PC-9 (cell line): Measurements from ENCODE around the gene RBMS1. TPM values are rescaled to one million over a fixed set of nuclear protein-coding genes. Genes with fewer than 3 reads are reported as not detected.
A peak's percentile ranks its signal among the peaks of the same experiment; 100 is the strongest.

Experiments used
- BruUV-seq: library from RNA; stranded (reverse); fragments of 400-500 nt; replicated peaks from 2 replicates; lab custom pipeline; 2021; lab: Mats Ljungman, UMichigan
- CTCF ChIA-PET: fragments of 300-600 bp; sonication (Branson Sonifier 250); formaldehyde crosslinking; loops from one replicate; lab custom pipeline; 2022; ENCODE audit warnings: antibody characterized with exemption; lab: Charles Lee
- POLR2A ChIA-PET: fragments of 300-600 bp; sonication (Branson Sonifier 250); formaldehyde crosslinking; loops from one replicate; lab custom pipeline; 2022; ENCODE audit warnings: antibody characterized with exemption; ENCODE audit not compliant: unreplicated experiment; lab: Charles Lee
- DNase-seq, 2 experiments: peaks; one replicate each; pipeline versions ENCODE4 v3.0.0 to v3.0.0-alpha.2; 2015 to 2022; ENCODE audit warnings: mixed read lengths in 1 of 2
- H2AFZ ChIP-seq: fragments of 200-600 bp; sonication (generic); 2 replicates; pipeline ENCODE4 v1.8.1; 2017; ENCODE audit warnings: antibody characterized with exemption
- H3F3A ChIP-seq: fragments of 200-600 bp; sonication (generic); 2 replicates; pipeline ENCODE4 v1.8.1; 2017; ENCODE audit warnings: antibody characterized with exemption, mild to moderate bottlenecking, low read depth; ENCODE audit not compliant: insufficient read depth
- H3K27ac ChIP-seq: fragments of 200-600 bp; sonication (generic); 2 replicates; pipeline ENCODE4 v1.6.1; 2016; ENCODE audit warnings: mixed run types
- H3K27me3 ChIP-seq: fragments of 200-600 bp; sonication (generic); 2 replicates; pipeline ENCODE4 v1.6.1; 2016; ENCODE audit warnings: low read depth, mixed run types; ENCODE audit not compliant: insufficient read depth
- H3K36me3 ChIP-seq: fragments of 200-600 bp; sonication (generic); 2 replicates; pipeline ENCODE4 v1.6.1; 2016; ENCODE audit warnings: low read depth, mixed run types
- H3K4me1 ChIP-seq: fragments of 200-600 bp; sonication (generic); replicated peaks from 2 replicates; pipeline ENCODE4 v1.6.1; 2016; ENCODE audit warnings: mixed run types; ENCODE audit not compliant: insufficient read depth
- H3K4me2 ChIP-seq: fragments of 200-600 bp; sonication (generic); 2 replicates; pipeline ENCODE4 v1.6.1; 2017; ENCODE audit warnings: mixed run types
- H3K4me3 ChIP-seq: fragments of 200-600 bp; sonication (generic); 2 replicates; pipeline ENCODE4 v1.6.1; 2016; ENCODE audit warnings: mixed run types
- H3K79me2 ChIP-seq: fragments of 200-600 bp; sonication (generic); 2 replicates; pipeline ENCODE4 v1.6.1; 2017; ENCODE audit warnings: low read depth, mixed run types
- H3K9me2 ChIP-seq: fragments of 200-600 bp; sonication (generic); 2 replicates; pipeline ENCODE4 v1.8.1; 2017; ENCODE audit warnings: mild to moderate bottlenecking; ENCODE audit not compliant: insufficient read depth
- H3K9me3 ChIP-seq: fragments of 200-600 bp; sonication (generic); 2 replicates; pipeline ENCODE4 v1.8.1; 2016; ENCODE audit warnings: low read depth; ENCODE audit not compliant: insufficient read depth
- H4K20me1 ChIP-seq: fragments of 200-600 bp; sonication (generic); 2 replicates; pipeline ENCODE4 v1.8.1; 2017; ENCODE audit not compliant: insufficient read depth
- EZH2 ChIP-seq: fragments of 200-600 bp; sonication (generic); IDR thresholded peaks from 2 replicates; pipeline ENCODE4 v1.8.0; 2017; ENCODE audit warnings: antibody characterized with exemption, low read depth
- intact Hi-C: fragments of 100-400 bp; cut with micrococcal nuclease; formaldehyde crosslinking; loops from one replicate; pipeline ENCODE4 v1.10.0; 2022; ENCODE audit not compliant: unreplicated experiment
- total RNA-seq: library from RNA; stranded (reverse); gene quantifications from 2 replicates; pipeline ENCODE4 v1.2.3, GENCODE V29; 2021
- TF ChIP-seq, protein P1 (sequence below): fragments of 200-600 bp; sonication (generic); conservative IDR thresholded peaks from 2 replicates; pipeline ENCODE4 v1.6.1; 2017; ENCODE audit warnings: mixed run types, antibody characterized with exemption, mild to moderate bottlenecking, moderate library complexity

RBMS1 gene
- total RNA-seq, 1 experiment from 2014 or later = 65.1 TPM

- no peak overlapping the region for H2AFZ ChIP-seq
These were observed 267.2 kb downstream of the RBMS1 start for GRCh38 chr2:160226367-160226766.

GRCh38 chr2:160225722-160226121 is 267.9 kb downstream of the RBMS1 start:
- TF ChIP-seq, protein P1, sequence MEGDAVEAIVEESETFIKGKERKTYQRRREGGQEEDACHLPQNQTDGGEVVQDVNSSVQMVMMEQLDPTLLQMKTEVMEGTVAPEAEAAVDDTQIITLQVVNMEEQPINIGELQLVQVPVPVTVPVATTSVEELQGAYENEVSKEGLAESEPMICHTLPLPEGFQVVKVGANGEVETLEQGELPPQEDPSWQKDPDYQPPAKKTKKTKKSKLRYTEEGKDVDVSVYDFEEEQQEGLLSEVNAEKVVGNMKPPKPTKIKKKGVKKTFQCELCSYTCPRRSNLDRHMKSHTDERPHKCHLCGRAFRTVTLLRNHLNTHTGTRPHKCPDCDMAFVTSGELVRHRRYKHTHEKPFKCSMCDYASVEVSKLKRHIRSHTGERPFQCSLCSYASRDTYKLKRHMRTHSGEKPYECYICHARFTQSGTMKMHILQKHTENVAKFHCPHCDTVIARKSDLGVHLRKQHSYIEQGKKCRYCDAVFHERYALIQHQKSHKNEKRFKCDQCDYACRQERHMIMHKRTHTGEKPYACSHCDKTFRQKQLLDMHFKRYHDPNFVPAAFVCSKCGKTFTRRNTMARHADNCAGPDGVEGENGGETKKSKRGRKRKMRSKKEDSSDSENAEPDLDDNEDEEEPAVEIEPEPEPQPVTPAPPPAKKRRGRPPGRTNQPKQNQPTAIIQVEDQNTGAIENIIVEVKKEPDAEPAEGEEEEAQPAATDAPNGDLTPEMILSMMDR = no peak
- TF ChIP-seq EZH2 = no peak
- ChIA-PET POLR2A (interaction anchor here (0.7 kb wide), 1 partner anchor 25 kb away, joined by 4 read pairs; no protein-coding TSS in a partner anchor), CTCF (no interaction called here)
- Histone ChIP-seq H4K20me1 (no peaks in the 10 kb centered on the region), H3K9me2 (no peaks in the 10 kb centered on the region), H3K9me3 (no peaks in the 10 kb centered on the region), H3K36me3 (no peaks in the 10 kb centered on the region), H3K4me1 (peaks cover 99% of the 10 kb centered on the region), H2AFZ (no peak overlapping the region), H3K27ac (peak overlapping the region; percentile 100), H3K4me3 (no peak overlapping the region), H3K4me2 (peak overlapping the region; percentile 70; the same call in 1 of the 2 replicates), H3F3A (peaks cover 74% of the 10 kb centered on the region), H3K79me2 (0 out of 2 replicates have a peak, but pooled peaks cover 4% of the 10 kb centered on the region), H3K27me3 (no peaks in the 10 kb centered on the region)
- peak; percentile 42 to 89 for DNase-seq
- no TSS peak for BruUV-seq
- intact Hi-C loops = no loop called here

More at GRCh38 chr2:160226367-160226766, 267.2 kb downstream of the RBMS1 start:
- Histone ChIP-seq H3K27me3 (no peaks in the 10 kb centered on the region), H3K36me3 (no peaks in the 10 kb centered on the region), H3K4me3 (no peak overlapping the region), H3K4me1 (peaks cover 99% of the 10 kb centered on the region), H3K9me2 (no peaks in the 10 kb centered on the region), H3K79me2 (0 out of 2 replicates have a peak, but pooled peaks cover 4% of the 10 kb centered on the region), H3K27ac (peak overlapping the region; percentile 100), H3K9me3 (no peaks in the 10 kb centered on the region), H4K20me1 (no peaks in the 10 kb centered on the region), H3K4me2 (peak overlapping the region; percentile 70), H3F3A (peaks cover 67% of the 10 kb centered on the region)
- intact Hi-C loops = no loop called here
- DNase-seq = no peak
- no TSS peak for BruUV-seq
- POLR2A ChIA-PET = interaction anchor here (0.5 kb wide), 2 partner anchors 171 to 177 kb away, joined by 3 read pairs; no protein-coding TSS in a partner anchor
- TF ChIP-seq EZH2 = no peak
- TF ChIP-seq, protein P1 = no peak
- CTCF ChIA-PET = no interaction called here

DNA sequence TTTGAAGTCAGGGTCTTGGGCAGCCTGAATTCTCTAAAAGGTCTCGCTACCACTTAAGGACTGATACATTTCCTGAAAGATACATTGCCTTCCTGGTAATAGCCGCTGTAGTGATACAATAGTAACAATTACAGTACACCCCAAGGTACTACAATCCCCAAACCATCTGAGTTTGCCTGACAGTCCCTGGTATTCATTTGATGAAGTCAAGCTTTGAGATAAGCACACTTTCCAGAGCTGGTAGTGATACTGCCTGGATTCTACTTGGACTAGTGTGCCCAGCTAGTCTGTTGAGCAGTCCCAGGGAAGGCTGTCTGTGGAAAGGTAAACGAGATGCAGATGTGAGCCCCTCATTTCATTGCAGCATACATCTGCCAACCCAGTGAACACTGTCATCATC is 269.1 kb downstream of the RBMS1 start:
- no peak for TF ChIP-seq EZH2
- TF ChIP-seq, protein P1 = no peak
- H3K4me3 ChIP-seq = no peak overlapping the region
- H3K9me2 ChIP-seq = no peaks in the 10 kb centered on the region
- intact Hi-C loops = loop anchor here (1.0 kb wide), 1 partner anchor 46 kb away; no protein-coding TSS in a partner anchor
- CTCF ChIA-PET = no interaction called here
- no peaks in the 10 kb centered on the region for H4K20me1 ChIP-seq
- no peak overlapping the region for H2AFZ ChIP-seq
- 0 out of 2 replicates have a peak, but pooled peaks cover 4% of the 10 kb centered on the region for H3K79me2 ChIP-seq
- no peaks in the 10 kb centered on the region for H3K9me3 ChIP-seq
- H3K27me3 ChIP-seq = no peaks in the 10 kb centered on the region
- peak overlapping the region; percentile 100 for H3K27ac ChIP-seq
- no peaks in the 10 kb centered on the region for H3K36me3 ChIP-seq
- DNase-seq = no peak
- peaks cover 99% of the 10 kb centered on the region for H3K4me1 ChIP-seq
- POLR2A ChIA-PET = no interaction called here
- peaks cover 75% of the 10 kb centered on the region for H3F3A ChIP-seq
- no TSS peak for BruUV-seq
- peak overlapping the region; percentile 65 for H3K4me2 ChIP-seq
